Keratinocyte (primary cell): ENCODE data around the gene ZSCAN1. TPM values are rescaled to one million over a fixed set of nuclear protein-coding genes. Genes with fewer than 3 reads are reported as not detected.

ENCODE experiments used
- DNase-seq: peaks from one replicate; pipeline ENCODE4 v3.0.0-alpha.2; 2011; ENCODE audit warnings: low read depth, missing footprints, low spot score
- FAIRE-seq: peaks from 2 replicates; lab custom pipeline; 2011; peaks lifted over from hg19 to GRCh38; lab: Jason Lieb, UNC
- H2AFZ ChIP-seq: 2 replicates; pipeline ENCODE4 v1.6.0; 2012; ENCODE audit warnings: low read length, control low read depth, inconsistent platforms; ENCODE audit not compliant: control insufficient read depth
- H3K27ac ChIP-seq: 2 replicates; pipeline ENCODE4 v1.5.1; 2011; ENCODE audit warnings: low read length; ENCODE audit not compliant: control insufficient read depth, insufficient read depth
- H3K27me3 ChIP-seq: 3 replicates; pipeline ENCODE4 v1.6.0; 2011; ENCODE audit warnings: low read length; ENCODE audit not compliant: control insufficient read depth, insufficient read depth; ENCODE audit errors: extremely low read depth
- H3K36me3 ChIP-seq, 2 experiments: 2 replicates in 1 of 2; 3 replicates in 1 of 2; pipeline ENCODE4 v1.5.1; 2011; ENCODE audit warnings: low read length in 2 of 2, mild to moderate bottlenecking in 1 of 2; ENCODE audit not compliant: control insufficient read depth in 2 of 2, insufficient read depth in 2 of 2; ENCODE audit errors: extremely low read depth in 1 of 2
- H3K4me1 ChIP-seq: 3 replicates; pipeline ENCODE4 v1.5.1; 2011; ENCODE audit warnings: low read length; ENCODE audit not compliant: control insufficient read depth, insufficient read depth; ENCODE audit errors: extremely low read depth
- H3K4me2 ChIP-seq: 3 replicates; pipeline ENCODE4 v1.6.0; 2011; ENCODE audit warnings: low read depth, low read length; ENCODE audit not compliant: control insufficient read depth, insufficient read depth; ENCODE audit errors: extremely low read depth
- H3K4me3 ChIP-seq, 3 experiments: fragments of 200-600 bp in 1 of 3; sonication (generic) in 1 of 3; 2 replicates in 2 of 3; 3 replicates in 1 of 3; pipeline ENCODE4 v1.5.1; 2011 to 2016; ENCODE audit warnings: low read length in 3 of 3, mild to moderate bottlenecking in 3 of 3, control low read depth in 2 of 3, inconsistent platforms in 1 of 3, low read depth in 1 of 3, mixed read lengths in 1 of 3, mixed run types in 1 of 3, moderate library complexity in 1 of 3; ENCODE audit not compliant: control insufficient read depth in 2 of 3, insufficient read depth in 2 of 3; ENCODE audit errors: extremely low read depth in 1 of 3
- H3K79me2 ChIP-seq: 2 replicates; pipeline ENCODE4 v1.6.0; 2012; ENCODE audit warnings: low read length; ENCODE audit not compliant: control insufficient read depth, insufficient read depth
- H3K9ac ChIP-seq: 3 replicates; pipeline ENCODE4 v1.6.0; 2011; ENCODE audit warnings: low read length; ENCODE audit not compliant: control insufficient read depth, insufficient read depth; ENCODE audit errors: extremely low read depth
- H3K9me1 ChIP-seq: 3 replicates; pipeline ENCODE4 v1.6.0; 2011; ENCODE audit warnings: low read length; ENCODE audit not compliant: control insufficient read depth, insufficient read depth; ENCODE audit errors: extremely low read depth
- H3K9me3 ChIP-seq: 2 replicates; pipeline ENCODE4 v1.5.1; 2012; ENCODE audit warnings: low read depth, low read length; ENCODE audit not compliant: control insufficient read depth
- H4K20me1 ChIP-seq: 3 replicates; pipeline ENCODE4 v1.6.0; 2011; ENCODE audit warnings: low read length; ENCODE audit not compliant: control insufficient read depth, insufficient read depth; ENCODE audit errors: extremely low read depth
- CTCF ChIP-seq, 3 experiments: IDR thresholded peaks in 1 of 3; conservative IDR thresholded peaks in 1 of 3; optimal IDR thresholded peaks in 1 of 3; 2 replicates in 2 of 3; 3 replicates in 1 of 3; pipeline versions ENCODE3 to v1.5.1; 2011; ENCODE audit warnings: low read length in 3 of 3, mild to moderate bottlenecking in 3 of 3, moderate library complexity in 2 of 3, control low read depth in 1 of 3, inconsistent platforms in 1 of 3; ENCODE audit not compliant: insufficient read depth in 2 of 3; ENCODE audit errors: extremely low read depth in 1 of 3
- EZH2 ChIP-seq: IDR thresholded peaks from one replicate; pipeline ENCODE4 v1.6.1; 2012; ENCODE audit warnings: inconsistent platforms, mild to moderate bottlenecking, low read length, moderate library complexity
- dilution Hi-C: fragments of 300-500 bp; cut with MboI; formaldehyde crosslinking; loops from one replicate; pipeline ENCODE4 v1.7.0; 2020; ENCODE audit warnings: low sequenced_read_pairs; ENCODE audit not compliant: extremely low pct_ligation_motif_present
- polyA plus RNA-seq, 5 experiments: library from polyadenylated mRNA; depleted of rRNA in 3 of 5; stranded (reverse) in 3 of 5; stranded (forward) in 1 of 5; unstranded in 1 of 5; fragments of >200 nt; gene quantifications; 1 replicate in 1 of 5; 2 replicates in 3 of 5; 3 replicates in 1 of 5; pipeline versions ENCODE4 v1.2.1 to v1.2.3, GENCODE V29; 2011 to 2012; ENCODE audit warnings: missing spikeins in 2 of 5, low read depth in 1 of 5, low replicate concordance in 1 of 5

Gene ZSCAN1
- polyA plus RNA-seq, 1 donor (not counting 4 experiments of a cell fraction or from before 2014, with no cell fraction given): not detected

GRCh38 chr19:58088521-58089052, 54.8 kb downstream of the ZSCAN1 start:
- H3K4me2 ChIP-seq: no peak overlapping the region
- H3K27me3 ChIP-seq: no peaks in the 10 kb centered on the region
- H3K36me3 ChIP-seq: peaks cover 0 to 12% of the 10 kb centered on the region in 2 experiments
- H4K20me1 ChIP-seq: no peaks in the 10 kb centered on the region
- FAIRE-seq (no peak), DNase-seq (no peak)
- peaks cover 27% of the 10 kb centered on the region for H3K9me3 ChIP-seq
- dilution Hi-C loops: no loop called here
- H3K4me3 ChIP-seq: no peak overlapping the region
- no peak overlapping the region for H3K27ac ChIP-seq
- H2AFZ ChIP-seq: no peak overlapping the region
- TF ChIP-seq EZH2 (no peak), CTCF (optimal IDR thresholded peaks at IDR 0.05 in 1 of 3, IDR thresholded peaks at IDR 0.05 in 1 of 3, conservative IDR thresholded peaks at IDR 0.05 in 1 of 3; ENCODE audit: extremely low read depth in 1 of 3, insufficient read depth in 2 of 3, low read length in 3 of 3) (no peak)
- no peaks in the 10 kb centered on the region for H3K4me1 ChIP-seq
- no peaks in the 10 kb centered on the region for H3K79me2 ChIP-seq
- no peak overlapping the region for H3K9ac ChIP-seq
- H3K9me1 ChIP-seq: no peaks in the 10 kb centered on the region

DNA sequence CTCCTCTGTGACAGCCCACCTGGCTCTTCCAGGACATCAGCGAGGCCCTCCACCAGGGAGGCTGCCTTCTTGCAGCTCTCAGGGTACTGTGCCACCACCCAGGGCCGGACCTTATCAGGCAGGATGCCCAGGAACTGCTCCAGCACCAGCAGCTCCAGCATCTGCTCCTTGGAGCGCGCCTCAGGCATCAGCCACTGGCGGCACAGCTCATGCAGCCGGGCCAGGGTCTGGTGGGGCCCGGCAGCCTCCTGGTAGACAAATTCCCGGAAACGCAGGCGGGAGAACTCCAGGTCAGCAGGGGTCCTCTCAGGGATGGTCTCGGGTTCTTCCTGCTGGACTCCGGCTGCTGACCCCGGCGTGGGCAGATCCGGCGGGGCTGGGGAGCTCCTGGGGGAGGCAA, 56.0 kb downstream of the ZSCAN1 start:
- Histone ChIP-seq H3K9me3 (peaks cover 21% of the 10 kb centered on the region), H3K79me2 (no peaks in the 10 kb centered on the region), H3K9me1 (no peaks in the 10 kb centered on the region), H3K4me1 (no peaks in the 10 kb centered on the region), H3K4me2 (no peak overlapping the region), H3K4me3 (no peak overlapping the region), H3K36me3 (peaks cover 0 to 9% of the 10 kb centered on the region in 2 experiments), H4K20me1 (no peaks in the 10 kb centered on the region), H2AFZ (no peak overlapping the region), H3K27me3 (no peaks in the 10 kb centered on the region), H3K27ac (no peak overlapping the region), H3K9ac (no peak overlapping the region)
- FAIRE-seq (no peak), DNase-seq (no peak)
- TF ChIP-seq CTCF (optimal IDR thresholded peaks at IDR 0.05 in 1 of 3, IDR thresholded peaks at IDR 0.05 in 1 of 3, conservative IDR thresholded peaks at IDR 0.05 in 1 of 3; ENCODE audit: extremely low read depth in 1 of 3, insufficient read depth in 2 of 3, low read length in 3 of 3): no peak
- no peak for TF ChIP-seq EZH2
- dilution Hi-C loops: no loop called here
